MCF 10A (cell line): ENCODE results near the gene ZNF267. TPM values are rescaled to one million over a fixed set of nuclear protein-coding genes. Genes with fewer than 3 reads are reported as not detected.
A peak's percentile ranks its signal among the peaks of the same experiment; 100 is the strongest.
"Not testable (repeated sequence)": the region's sequence is repeated elsewhere in the genome, so short reads cannot be mapped to it uniquely, and the experiment has no call there.

Source experiments
- BruUV-seq: library from RNA; stranded (reverse); fragments of 400-500 nt; replicated peaks from 2 replicates; lab custom pipeline; 2021; lab: Mats Ljungman, UMichigan
- CTCF ChIA-PET: fragments of 300-600 bp; sonication (Branson Sonifier 250); formaldehyde crosslinking; extraction: SDS; loops from one replicate; lab custom pipeline; 2021; ENCODE audit warnings: antibody characterized with exemption, inconsistent platforms; lab: Yijun Ruan, JAX
- POLR2A ChIA-PET: fragments of 300-600, 350-650 bp; sonication (Branson Sonifier 250); formaldehyde crosslinking; extraction: SDS; loops from one replicate; lab custom pipeline; 2020; ENCODE audit warnings: antibody characterized with exemption, inconsistent platforms; lab: Yijun Ruan, JAX
- DNase-seq: peaks from one replicate; pipeline ENCODE4 v3.0.0-alpha.2; 2018; ENCODE audit not compliant: unreplicated experiment
- H3K27ac Mint-ChIP-seq: one replicate; pipeline ENCODE4 v1.8.0; 2022; ENCODE audit warnings: mild to moderate bottlenecking, low read depth, mixed read lengths; ENCODE audit not compliant: unreplicated experiment
- H3K27me3 Mint-ChIP-seq: one replicate; pipeline ENCODE4 v1.8.0; 2022; ENCODE audit warnings: mixed read lengths; ENCODE audit not compliant: insufficient read depth, unreplicated experiment
- H3K36me3 Mint-ChIP-seq: one replicate; pipeline ENCODE4 v1.8.0; 2022; ENCODE audit warnings: mild to moderate bottlenecking, moderate library complexity, mixed read lengths; ENCODE audit not compliant: insufficient read depth, unreplicated experiment
- H3K4me1 Mint-ChIP-seq: one replicate; pipeline ENCODE4 v1.8.0; 2022; ENCODE audit warnings: mixed read lengths; ENCODE audit not compliant: insufficient read depth, unreplicated experiment
- H3K4me3 Mint-ChIP-seq: one replicate; pipeline ENCODE4 v1.8.0; 2022; ENCODE audit warnings: mild to moderate bottlenecking, moderate library complexity, mixed read lengths; ENCODE audit not compliant: unreplicated experiment
- H3K9me3 Mint-ChIP-seq: one replicate; pipeline ENCODE4 v1.8.0; 2022; ENCODE audit warnings: mixed read lengths; ENCODE audit not compliant: unreplicated experiment
- intact Hi-C: fragments of 100-400 bp; cut with micrococcal nuclease; formaldehyde crosslinking; loops from 2 replicates; pipeline ENCODE4 v1.14.1; 2022
- total RNA-seq: library from RNA; stranded (reverse); gene quantifications from 2 replicates; pipeline ENCODE4 v1.2.3, GENCODE V29; 2022
- TF ChIP-seq, protein P1 (sequence below): fragments of 200-600 bp; IDR thresholded peaks from one replicate; pipeline ENCODE4 v1.8.0; 2022; ENCODE audit warnings: antibody characterized with exemption, mild to moderate bottlenecking; ENCODE audit not compliant: unreplicated experiment

ZNF267 gene
- total RNA-seq, 1 experiment from 2014 or later, result 10.1 TPM

- TF ChIP-seq, protein P1, sequence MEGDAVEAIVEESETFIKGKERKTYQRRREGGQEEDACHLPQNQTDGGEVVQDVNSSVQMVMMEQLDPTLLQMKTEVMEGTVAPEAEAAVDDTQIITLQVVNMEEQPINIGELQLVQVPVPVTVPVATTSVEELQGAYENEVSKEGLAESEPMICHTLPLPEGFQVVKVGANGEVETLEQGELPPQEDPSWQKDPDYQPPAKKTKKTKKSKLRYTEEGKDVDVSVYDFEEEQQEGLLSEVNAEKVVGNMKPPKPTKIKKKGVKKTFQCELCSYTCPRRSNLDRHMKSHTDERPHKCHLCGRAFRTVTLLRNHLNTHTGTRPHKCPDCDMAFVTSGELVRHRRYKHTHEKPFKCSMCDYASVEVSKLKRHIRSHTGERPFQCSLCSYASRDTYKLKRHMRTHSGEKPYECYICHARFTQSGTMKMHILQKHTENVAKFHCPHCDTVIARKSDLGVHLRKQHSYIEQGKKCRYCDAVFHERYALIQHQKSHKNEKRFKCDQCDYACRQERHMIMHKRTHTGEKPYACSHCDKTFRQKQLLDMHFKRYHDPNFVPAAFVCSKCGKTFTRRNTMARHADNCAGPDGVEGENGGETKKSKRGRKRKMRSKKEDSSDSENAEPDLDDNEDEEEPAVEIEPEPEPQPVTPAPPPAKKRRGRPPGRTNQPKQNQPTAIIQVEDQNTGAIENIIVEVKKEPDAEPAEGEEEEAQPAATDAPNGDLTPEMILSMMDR, result no peak
- Mint-ChIP-seq H3K4me1 (no peaks in the 10 kb centered on the region), H3K27ac (peak overlapping the region; percentile 12), H3K36me3 (peaks cover 92% of the 10 kb centered on the region), H3K4me3 (no peak overlapping the region), H3K27me3 (no peaks in the 10 kb centered on the region), H3K9me3 (peaks cover 10% of the 10 kb centered on the region)
- ChIA-PET POLR2A (interaction anchor here (0.8 kb wide), 1 partner anchor 15 kb away, joined by 3 read pairs; the partner anchor contains the start of gene ZNF267), CTCF (interaction anchor here (0.6 kb wide), 1 partner anchor 44 kb away, joined by 5 read pairs; no protein-coding TSS in a partner anchor)
- intact Hi-C loops, result no loop called here
- no TSS peak for BruUV-seq
- no peak for DNase-seq
Observed at GRCh38 chr16:31888735-31889134, 15.1 kb downstream of the ZNF267 start.

- BruUV-seq, H3K27ac Mint-ChIP-seq, H3K27me3 Mint-ChIP-seq, H3K4me1 Mint-ChIP-seq, CTCF ChIA-PET, intact Hi-C loops, DNase-seq, POLR2A ChIA-PET, H3K4me3 Mint-ChIP-seq: not testable (repeated sequence)
- H3K9me3 Mint-ChIP-seq, result peaks cover 10% of the 10 kb centered on the region
- peaks cover 90% of the 10 kb centered on the region for H3K36me3 Mint-ChIP-seq
Observed at GRCh38 chr16:31892111-31892510, 18.5 kb downstream of the ZNF267 start.

GRCh38 chr16:31893824-31894223 lies 20.2 kb downstream of the ZNF267 start:
- intact Hi-C loops, result no loop called here
- TF ChIP-seq, protein P1, result no peak
- ChIA-PET POLR2A (interaction anchor here (0.9 kb wide), 1 partner anchor 9 kb away, joined by 3 read pairs; no protein-coding TSS in a partner anchor), CTCF (interaction anchor here (0.7 kb wide), 1 partner anchor 35 kb away, joined by 3 read pairs; no protein-coding TSS in a partner anchor)
- peaks cover 84% of the 10 kb centered on the region for H3K36me3 Mint-ChIP-seq
- no peaks in the 10 kb centered on the region for H3K27me3 Mint-ChIP-seq
- H3K4me3 Mint-ChIP-seq, result no peak overlapping the region
- no peak for DNase-seq
- H3K9me3 Mint-ChIP-seq, result peaks cover 23% of the 10 kb centered on the region
- H3K27ac Mint-ChIP-seq, result no peak overlapping the region
- no peaks in the 10 kb centered on the region for H3K4me1 Mint-ChIP-seq
- no TSS peak for BruUV-seq

GRCh38 chr16:31897283-31897682 lies 23.7 kb downstream of the ZNF267 start:
- H3K4me3 Mint-ChIP-seq, result no peak overlapping the region

More at GRCh38 chr16:31897283-31897682, 23.7 kb downstream of the ZNF267 start:
- no TSS peak for BruUV-seq
- no peaks in the 10 kb centered on the region for H3K27me3 Mint-ChIP-seq
- ChIA-PET CTCF (no interaction called here), POLR2A (interaction anchor here (0.7 kb wide), 1 partner anchor 24 kb away, joined by 3 read pairs; the partner anchor contains the start of gene ZNF267)
- TF ChIP-seq, protein P1, result no peak
- intact Hi-C loops, result no loop called here
- peaks cover 20% of the 10 kb centered on the region for H3K9me3 Mint-ChIP-seq
- H3K4me1 Mint-ChIP-seq, result no peaks in the 10 kb centered on the region
- H3K36me3 Mint-ChIP-seq, result peaks cover 84% of the 10 kb centered on the region
- no peak overlapping the region for H3K27ac Mint-ChIP-seq
- no peak for DNase-seq
